ENCODE measurements around the gene RCAN1. TPM values are rescaled to one million over a fixed set of nuclear protein-coding genes. Genes with fewer than 3 reads are reported as not detected.

RCAN1 gene
- total RNA-seq, 2 experiments from 2014 or later = 1.1 to 1.5 TPM

DNA sequence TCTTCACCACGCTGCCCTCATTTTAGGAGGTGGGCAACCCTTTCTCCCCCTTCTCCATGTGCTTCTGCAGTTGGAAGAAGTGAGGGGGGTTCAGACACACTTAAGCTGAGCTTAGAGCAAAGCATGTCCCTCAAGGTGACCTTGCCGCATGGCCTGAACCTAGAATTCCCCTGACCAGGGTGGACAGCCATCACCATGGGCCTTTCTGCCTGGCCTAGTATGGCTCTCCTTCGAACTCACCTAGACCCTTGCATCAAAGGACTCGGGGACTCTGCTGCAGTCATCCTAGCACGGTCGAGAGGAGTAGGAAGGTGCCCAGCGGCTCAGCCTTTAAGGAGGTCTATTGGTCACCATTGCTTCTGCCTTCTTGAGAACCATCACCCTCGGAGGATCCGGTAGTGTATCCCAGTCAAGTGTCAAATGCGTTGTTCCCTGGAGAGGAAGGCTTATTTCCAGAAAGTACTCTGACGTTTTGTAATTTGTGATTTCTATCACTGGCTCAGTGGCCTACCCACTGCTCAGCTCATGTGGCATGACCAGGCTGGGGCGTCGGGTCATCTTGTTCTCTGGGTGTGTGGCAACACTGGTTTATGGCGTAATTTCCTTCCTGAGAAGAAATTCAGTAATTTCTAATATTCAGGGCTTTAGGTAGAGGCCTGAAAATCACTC lies 103.0 kb downstream of the RCAN1 start, which contains the start of gene KCNE1:
Gene KCNE1, minus strand, starts transcription at position 424 of the 669 bp plus-strand sequence. CDS start 62,576 bp downstream, outside the sequence.
- Histone ChIP-seq H3K27ac (ENCODE audit: low read depth in 1 of 2, low read length in 2 of 2) (peak within 1 kb of the TSS in 1 of 2 donors; percentile 22), H3K4me1 (ENCODE audit: insufficient read depth, low read length) (no peaks in the 10 kb centered on the region), H3K36me3 (ENCODE audit: insufficient read depth, low read length) (no peaks in the 10 kb centered on the region), H3K27me3 (ENCODE audit: control insufficient read depth in 1 of 2, insufficient read depth in 2 of 2, low read length in 2 of 2) (no peaks in the 10 kb centered on the region), H3K9me3 (ENCODE audit: control insufficient read depth in 1 of 2, insufficient read depth in 1 of 2, low read length in 2 of 2) (no peaks in the 10 kb centered on the region), H3K4me3 (ENCODE audit: low read length) (no peak within 1 kb of the TSS)
- intact Hi-C loops (cut with DNase I, micrococcal nuclease) = no loop called here
- no peak within 1 kb of the TSS for H3K4me3 Mint-ChIP-seq
- no peaks in the 10 kb centered on the region for H3K4me1 Mint-ChIP-seq (ENCODE audit: low read depth)
- no peaks in the 10 kb centered on the region for H3K36me3 Mint-ChIP-seq (ENCODE audit: low read depth)
- no peaks in the 10 kb centered on the region for H3K9me3 Mint-ChIP-seq
- CTCF ChIA-PET = no interaction called here
- TF ChIP-seq, protein P1, sequence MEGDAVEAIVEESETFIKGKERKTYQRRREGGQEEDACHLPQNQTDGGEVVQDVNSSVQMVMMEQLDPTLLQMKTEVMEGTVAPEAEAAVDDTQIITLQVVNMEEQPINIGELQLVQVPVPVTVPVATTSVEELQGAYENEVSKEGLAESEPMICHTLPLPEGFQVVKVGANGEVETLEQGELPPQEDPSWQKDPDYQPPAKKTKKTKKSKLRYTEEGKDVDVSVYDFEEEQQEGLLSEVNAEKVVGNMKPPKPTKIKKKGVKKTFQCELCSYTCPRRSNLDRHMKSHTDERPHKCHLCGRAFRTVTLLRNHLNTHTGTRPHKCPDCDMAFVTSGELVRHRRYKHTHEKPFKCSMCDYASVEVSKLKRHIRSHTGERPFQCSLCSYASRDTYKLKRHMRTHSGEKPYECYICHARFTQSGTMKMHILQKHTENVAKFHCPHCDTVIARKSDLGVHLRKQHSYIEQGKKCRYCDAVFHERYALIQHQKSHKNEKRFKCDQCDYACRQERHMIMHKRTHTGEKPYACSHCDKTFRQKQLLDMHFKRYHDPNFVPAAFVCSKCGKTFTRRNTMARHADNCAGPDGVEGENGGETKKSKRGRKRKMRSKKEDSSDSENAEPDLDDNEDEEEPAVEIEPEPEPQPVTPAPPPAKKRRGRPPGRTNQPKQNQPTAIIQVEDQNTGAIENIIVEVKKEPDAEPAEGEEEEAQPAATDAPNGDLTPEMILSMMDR (IDR thresholded peaks at IDR 0.05) = no peak
- POLR2A ChIA-PET = no interaction called here
- H3K27me3 Mint-ChIP-seq = no peaks in the 10 kb centered on the region
- ATAC-seq (ENCODE audit: poor library complexity) (no peak), DNase-seq (peak in 3 of 14 experiments; percentile 20 to 59 (median 50))
- no peak within 1 kb of the TSS for H3K27ac Mint-ChIP-seq

DNA sequence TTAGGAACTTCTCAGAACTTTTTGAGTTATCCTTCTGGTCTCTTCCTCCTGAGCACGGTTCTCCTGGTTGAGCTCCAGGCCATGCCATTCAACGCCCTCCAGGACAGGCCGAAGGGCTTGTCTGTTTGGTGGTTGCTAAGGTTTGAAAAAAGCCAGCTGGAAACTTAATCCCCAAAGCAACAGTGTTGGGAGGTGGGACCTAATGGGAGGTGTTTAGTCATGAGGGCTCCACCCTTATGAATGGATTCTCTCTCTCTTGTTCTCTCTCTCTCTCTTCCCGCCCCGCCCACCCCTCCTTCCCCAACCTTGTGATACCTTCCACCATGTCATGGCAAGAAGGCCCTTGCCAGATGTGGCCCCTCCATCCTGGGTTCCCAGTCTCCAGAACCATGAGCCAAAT lies 103.7 kb downstream of the RCAN1 start:
- intact Hi-C loops (cut with DNase I, micrococcal nuclease) = no loop called here

DNA sequence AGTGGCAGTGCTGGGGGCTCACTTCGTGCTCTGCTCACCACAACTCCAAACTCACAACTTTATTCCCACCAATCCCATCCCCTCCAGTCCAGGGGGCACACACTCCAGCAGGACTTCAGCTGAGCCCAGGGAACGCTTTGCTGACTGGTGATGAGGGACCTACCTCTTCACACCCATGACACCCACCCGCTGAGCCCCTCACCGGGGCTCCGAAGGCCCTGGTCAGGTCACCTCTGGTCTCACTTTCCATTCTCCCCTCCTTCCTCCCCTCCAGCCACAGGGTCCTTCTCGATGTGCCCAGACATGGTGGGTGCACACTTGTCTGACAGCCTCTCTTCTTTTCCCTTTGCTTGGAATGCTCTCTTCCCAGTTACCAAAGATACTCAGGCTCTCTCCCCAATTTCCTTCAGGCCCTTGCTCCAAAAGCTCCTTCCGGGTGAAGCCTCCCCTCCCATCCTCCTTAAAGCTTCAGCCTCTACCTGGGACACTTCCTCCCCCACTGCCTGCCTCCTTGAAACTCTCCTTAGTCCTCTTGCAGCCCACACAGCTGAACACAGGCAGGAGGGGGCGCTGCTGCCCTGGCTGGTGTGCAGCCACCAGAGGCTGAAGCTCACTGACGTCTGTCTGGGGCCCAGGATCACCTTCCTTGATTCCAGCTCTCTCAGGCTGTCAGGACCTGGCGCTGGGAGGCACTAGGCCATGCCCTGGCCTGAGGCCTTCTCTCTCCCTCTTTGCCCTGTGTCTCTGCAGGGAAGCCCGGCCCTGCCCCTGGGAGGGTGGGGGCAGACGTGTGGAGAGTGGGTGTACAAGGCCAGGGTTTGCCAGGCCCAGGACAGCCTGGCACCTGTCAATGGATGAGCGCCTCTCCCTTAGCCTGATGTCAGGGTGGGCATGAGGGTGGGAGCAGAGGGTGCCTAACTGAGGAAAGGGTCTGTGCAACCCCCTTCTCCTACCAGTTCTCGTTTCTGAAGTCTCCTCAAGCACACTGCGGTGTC lies 104.5 kb downstream of the RCAN1 start:
- H3K4me3 Mint-ChIP-seq = no peak overlapping the region
- ChIA-PET CTCF (interaction anchor here (1.3 kb wide), 1 partner anchor 93 kb away, joined by 3 read pairs; no protein-coding TSS in a partner anchor), POLR2A (no interaction called here)
- no peaks in the 10 kb centered on the region for H3K4me1 Mint-ChIP-seq (ENCODE audit: low read depth)
- Histone ChIP-seq H3K4me1 (ENCODE audit: insufficient read depth, low read length) (no peaks in the 10 kb centered on the region), H3K27me3 (ENCODE audit: control insufficient read depth in 1 of 2, insufficient read depth in 2 of 2, low read length in 2 of 2) (no peaks in the 10 kb centered on the region), H3K9me3 (ENCODE audit: control insufficient read depth in 1 of 2, insufficient read depth in 1 of 2, low read length in 2 of 2) (no peaks in the 10 kb centered on the region), H3K27ac (ENCODE audit: low read depth in 1 of 2, low read length in 2 of 2) (no peak overlapping the region), H3K4me3 (ENCODE audit: low read length) (no peak overlapping the region), H3K36me3 (ENCODE audit: insufficient read depth, low read length) (no peaks in the 10 kb centered on the region)
- H3K27ac Mint-ChIP-seq = no peak overlapping the region
- TF ChIP-seq, protein P1 (IDR thresholded peaks at IDR 0.05) = no peak
- H3K36me3 Mint-ChIP-seq (ENCODE audit: low read depth) = no peaks in the 10 kb centered on the region
- H3K9me3 Mint-ChIP-seq = no peaks in the 10 kb centered on the region
- peak in 4 of 14 experiments; percentile 16 to 51 (median 36) for DNase-seq
- intact Hi-C loops (cut with DNase I, micrococcal nuclease) = no loop called here
- no peak for ATAC-seq (ENCODE audit: poor library complexity)
- H3K27me3 Mint-ChIP-seq = no peaks in the 10 kb centered on the region

More for the DNA sequence above, 103.7 kb downstream of the RCAN1 start:
- no peaks in the 10 kb centered on the region for H3K4me1 Mint-ChIP-seq (ENCODE audit: low read depth)
- H3K27ac ChIP-seq (ENCODE audit: low read depth in 1 of 2, low read length in 2 of 2) = peak overlapping the region in 1 of 2 donors; percentile 22
- POLR2A ChIA-PET = no interaction called here
- no peaks in the 10 kb centered on the region for H3K9me3 ChIP-seq (ENCODE audit: control insufficient read depth in 1 of 2, insufficient read depth in 1 of 2, low read length in 2 of 2)
- H3K4me3 ChIP-seq (ENCODE audit: low read length) = no peak overlapping the region
- H3K27ac Mint-ChIP-seq = no peak overlapping the region
- TF ChIP-seq, protein P1 (IDR thresholded peaks at IDR 0.05) = no peak
- H3K27me3 Mint-ChIP-seq = no peaks in the 10 kb centered on the region
- DNase-seq (no peak), ATAC-seq (ENCODE audit: poor library complexity) (no peak)
- H3K4me1 ChIP-seq (ENCODE audit: insufficient read depth, low read length) = no peaks in the 10 kb centered on the region
- no peaks in the 10 kb centered on the region for H3K27me3 ChIP-seq (ENCODE audit: control insufficient read depth in 1 of 2, insufficient read depth in 2 of 2, low read length in 2 of 2)
- no peak overlapping the region for H3K4me3 Mint-ChIP-seq
- no peaks in the 10 kb centered on the region for H3K36me3 Mint-ChIP-seq (ENCODE audit: low read depth)
- H3K36me3 ChIP-seq (ENCODE audit: insufficient read depth, low read length) = no peaks in the 10 kb centered on the region
- H3K9me3 Mint-ChIP-seq = no peaks in the 10 kb centered on the region
- CTCF ChIA-PET = interaction anchor here (1.3 kb wide), 1 partner anchor 92 kb away, joined by 3 read pairs; no protein-coding TSS in a partner anchor

All from CD4-positive, alpha-beta T cell (primary cell).